Pulmonary artery endothelial cell (primary cell): ENCODE results near the gene POLR2E. TPM values are rescaled to one million over a fixed set of nuclear protein-coding genes. Genes with fewer than 3 reads are reported as not detected.

Source experiments
- DNase-seq: peaks from one replicate; pipeline ENCODE4 v3.0.0-alpha.2; 2011; ENCODE audit warnings: low read depth, low spot score
- total RNA-seq: library from RNA; depleted of rRNA; stranded (reverse); fragments of >200 nt; gene quantifications from 2 replicates; pipeline ENCODE4 v1.2.3, GENCODE V29; 2014

Gene POLR2E
- total RNA-seq, 1 donor from 2014 or later, result 133 TPM

- DNase-seq, result no peak
These were observed 43.4 kb downstream of the POLR2E start for GRCh38 chr19:1051791-1052190.

GRCh38 chr19:1050989-1051788 is 44.0 kb downstream of the POLR2E start:
- no peak for DNase-seq

- no peak for DNase-seq
These were observed 45.4 kb downstream of the POLR2E start for GRCh38 chr19:1049800-1050199.

GRCh38 chr19:1049106-1049505 is 46.1 kb downstream of the POLR2E start:
- no peak for DNase-seq

- no peak for DNase-seq
These were observed 47.5 kb downstream of the POLR2E start for GRCh38 chr19:1047696-1048147.

- no peak for DNase-seq
These were observed 48.1 kb downstream of the POLR2E start for GRCh38 chr19:1046836-1047695.

- DNase-seq, result no peak
These were observed 49.0 kb downstream of the POLR2E start for GRCh38 chr19:1046117-1046626.

- DNase-seq, result no peak
These were observed 50.0 kb downstream of the POLR2E start for GRCh38 chr19:1045247-1045603.

- DNase-seq, result no peak
These were observed 52.3 kb downstream of the POLR2E start for GRCh38 chr19:1042689-1043511.

- DNase-seq, result no peak
These were observed 53.1 kb downstream of the POLR2E start for GRCh38 chr19:1041835-1042685.

- no peak for DNase-seq
These were observed 53.8 kb downstream of the POLR2E start for GRCh38 chr19:1041272-1041834.

GRCh38 chr19:1040476-1041271 is 54.5 kb downstream of the POLR2E start:
- peak; percentile 71 for DNase-seq

- peak; percentile 86 for DNase-seq
These were observed 55.3 kb downstream of the POLR2E start, which contains the start of gene ABCA7 for GRCh38 chr19:1039646-1040475. TSS of gene ABCA7 (plus strand) at chr19:1040107. CDS start at chr19:1041362, 1,255 bp downstream.

- no peak for DNase-seq
These were observed 56.1 kb downstream of the POLR2E start for GRCh38 chr19:1038978-1039645.

GRCh38 chr19:1037621-1038064 is 57.5 kb downstream of the POLR2E start:
- DNase-seq, result no peak
